Measurements from ENCODE around the gene ZFP69B.

ZFP69B gene

DNA sequence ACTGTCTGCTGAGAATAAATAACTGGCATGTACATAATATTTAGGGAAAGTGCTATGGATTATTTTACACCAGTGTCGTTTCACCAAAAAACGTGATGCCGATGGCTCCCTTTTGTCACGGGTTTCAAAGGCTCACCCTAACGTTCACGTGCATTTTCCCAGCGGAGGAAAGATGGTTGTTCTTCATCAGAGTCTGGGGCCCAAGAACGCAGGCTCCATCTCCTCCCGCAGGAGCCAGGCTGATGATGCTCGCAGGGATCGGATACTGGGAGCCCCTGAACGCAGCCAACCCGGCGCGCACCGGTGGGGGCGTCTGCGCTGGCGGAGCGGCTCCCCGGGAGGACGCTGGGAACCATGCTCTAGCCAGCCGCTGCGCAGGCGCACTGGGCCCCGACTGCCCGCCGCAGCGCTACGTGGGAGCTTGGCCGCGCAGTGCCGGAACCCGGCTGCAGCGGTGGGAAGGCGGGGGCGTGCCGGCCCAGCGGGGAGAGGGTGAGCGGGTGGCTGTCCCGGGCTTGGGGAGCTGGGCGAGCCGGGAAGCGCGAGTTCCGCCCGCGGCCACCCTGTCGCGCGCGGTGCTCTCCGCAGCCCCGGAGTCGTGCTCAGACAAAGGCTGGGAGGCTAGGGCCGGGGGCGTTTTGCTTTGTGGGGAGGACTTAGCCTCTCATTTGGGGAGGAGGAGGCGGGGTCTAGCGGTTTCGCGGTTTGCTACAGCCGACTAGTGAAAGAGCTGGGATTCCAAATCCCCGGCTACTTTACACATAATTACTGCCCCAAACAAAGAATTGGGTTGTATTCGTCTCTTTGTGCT lies at the start of gene ZFP69B:
Gene ZFP69B (plus strand): TSS at position 793 of the 811 bp plus-strand sequence. CDS start 486 bp downstream, outside the sequence.
- peak; percentile 91 to 92 for DNase-seq (ENCODE audit: low read depth in 2 of 2)

GRCh38 chr1:40401473-40402201 lies 48.6 kb upstream of the ZFP69B start:
- no peak for DNase-seq (ENCODE audit: low read depth in 2 of 2)

- DNase-seq (ENCODE audit: low read depth in 2 of 2), result no peak
Measured at GRCh38 chr1:40404670-40405462, 45.4 kb upstream of the ZFP69B start.

DNA sequence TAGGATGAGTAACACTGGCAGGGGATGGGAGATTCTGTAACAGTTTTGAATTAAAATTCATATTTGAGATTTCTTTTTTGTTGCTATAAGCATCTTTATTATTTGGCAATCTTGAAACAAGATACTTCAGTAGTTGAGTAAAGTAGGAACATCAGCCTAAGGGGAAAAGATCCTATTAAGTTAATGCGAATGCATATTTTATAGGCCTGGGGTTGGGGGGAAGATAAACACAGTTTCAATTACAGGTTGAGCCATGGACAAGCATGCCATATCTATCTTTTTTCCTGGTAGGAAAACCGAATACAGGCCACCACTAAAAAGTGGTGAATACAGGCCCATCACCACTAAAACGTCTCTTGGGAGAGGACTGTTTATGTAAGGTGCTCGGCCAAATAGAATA lies 44.5 kb upstream of the ZFP69B start:
- DNase-seq (ENCODE audit: low read depth in 2 of 2), result no peak

- DNase-seq (ENCODE audit: low read depth in 2 of 2), result no peak
Measured at GRCh38 chr1:40407453-40407852, 42.8 kb upstream of the ZFP69B start.

- no peak for DNase-seq (ENCODE audit: low read depth in 2 of 2)
Measured at GRCh38 chr1:40409467-40409866, 40.8 kb upstream of the ZFP69B start.

- no peak for DNase-seq (ENCODE audit: low read depth in 2 of 2)
Measured at GRCh38 chr1:40411294-40411693, 39.0 kb upstream of the ZFP69B start.

GRCh38 chr1:40411843-40412242 lies 38.4 kb upstream of the ZFP69B start:
- no peak for DNase-seq (ENCODE audit: low read depth in 2 of 2)

- no peak for DNase-seq (ENCODE audit: low read depth in 2 of 2)
Measured at GRCh38 chr1:40413527-40414252, 36.6 kb upstream of the ZFP69B start.

GRCh38 chr1:40414331-40414730 lies 35.9 kb upstream of the ZFP69B start:
- no peak for DNase-seq (ENCODE audit: low read depth in 2 of 2)

DNA sequence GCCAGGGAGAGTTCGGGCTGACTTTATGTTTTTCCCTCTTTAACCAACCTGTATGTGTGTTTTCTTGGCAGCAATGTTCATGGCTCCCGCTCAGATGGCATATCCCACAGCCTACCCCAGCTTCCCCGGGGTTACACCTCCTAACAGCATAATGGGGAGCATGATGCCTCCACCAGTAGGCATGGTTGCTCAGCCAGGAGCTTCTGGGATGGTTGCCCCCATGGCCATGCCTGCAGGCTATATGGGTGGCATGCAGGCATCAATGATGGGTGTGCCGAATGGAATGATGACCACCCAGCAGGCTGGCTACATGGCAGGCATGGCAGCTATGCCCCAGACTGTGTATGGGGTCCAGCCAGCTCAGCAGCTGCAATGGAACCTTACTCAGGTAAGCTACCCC lies 33.6 kb upstream of the ZFP69B start:
- DNase-seq (ENCODE audit: low read depth in 2 of 2), result no peak

- DNase-seq (ENCODE audit: low read depth in 2 of 2), result no peak
Measured at GRCh38 chr1:40421431-40422384, 28.6 kb upstream of the ZFP69B start.

DNA sequence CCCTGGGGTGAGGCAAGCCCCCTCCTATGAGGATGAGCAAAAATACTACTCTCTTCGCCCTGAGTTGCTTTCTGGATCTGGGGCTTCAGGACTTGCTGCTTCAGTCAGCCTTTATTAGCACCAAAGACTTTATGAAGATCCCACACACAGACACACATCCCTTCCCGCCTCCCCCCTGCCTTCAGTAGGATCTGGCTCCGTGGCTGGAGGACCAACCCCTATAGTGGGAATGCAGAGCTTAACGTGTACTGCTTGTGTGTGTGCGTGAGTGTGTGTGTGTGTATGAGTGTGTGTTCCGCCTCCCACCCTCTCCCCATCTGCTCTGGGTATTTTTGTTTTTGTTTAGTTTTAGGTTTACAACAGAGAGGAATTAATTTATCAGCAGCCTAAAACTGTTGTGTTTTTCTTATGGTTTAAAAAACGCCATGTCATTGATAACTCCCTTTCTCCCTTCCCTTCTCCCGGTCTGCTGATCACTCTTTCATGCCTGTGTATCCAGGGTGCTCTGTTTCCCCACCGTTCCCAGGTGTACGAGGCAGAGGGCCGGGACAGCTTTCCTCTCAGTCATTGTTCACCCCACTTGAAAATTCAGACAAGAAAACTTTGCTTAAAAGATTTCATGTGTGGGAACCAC lies 27.5 kb upstream of the ZFP69B start:
- no peak for DNase-seq (ENCODE audit: low read depth in 2 of 2)

GRCh38 chr1:40423264-40423642 lies 27.0 kb upstream of the ZFP69B start:
- DNase-seq (ENCODE audit: low read depth in 2 of 2), result no peak

- no peak for DNase-seq (ENCODE audit: low read depth in 2 of 2)
Measured at GRCh38 chr1:40423951-40424618, 26.2 kb upstream of the ZFP69B start.

GRCh38 chr1:40425198-40425597 lies 25.1 kb upstream of the ZFP69B start:
- DNase-seq (ENCODE audit: low read depth in 2 of 2), result no peak

- DNase-seq (ENCODE audit: low read depth in 2 of 2), result no peak
Measured at GRCh38 chr1:40431385-40431784, 18.9 kb upstream of the ZFP69B start.

- no peak for DNase-seq (ENCODE audit: low read depth in 2 of 2)
Measured at GRCh38 chr1:40432644-40433390, 17.5 kb upstream of the ZFP69B start.

GRCh38 chr1:40435471-40435870 lies 14.8 kb upstream of the ZFP69B start:
- DNase-seq (ENCODE audit: low read depth in 2 of 2), result no peak

Measured in stimulated activated CD8-positive, alpha-beta memory T cell treated with anti-CD3 and anti-CD28 coated beads, Interleukin-15, amount 100 ng/mL, for 48 hours (primary cell).